HG03378 (cell line): ENCODE measurements around the gene ZFPM1.

Experiments
- ATAC-seq: cut with Tn5 transposase; IDR thresholded peaks from one replicate; pipeline ENCODE4 v1.9.1; 2021; ENCODE audit warnings: mild to moderate bottlenecking, moderate library complexity; ENCODE audit not compliant: unreplicated experiment

ZFPM1 gene

DNA sequence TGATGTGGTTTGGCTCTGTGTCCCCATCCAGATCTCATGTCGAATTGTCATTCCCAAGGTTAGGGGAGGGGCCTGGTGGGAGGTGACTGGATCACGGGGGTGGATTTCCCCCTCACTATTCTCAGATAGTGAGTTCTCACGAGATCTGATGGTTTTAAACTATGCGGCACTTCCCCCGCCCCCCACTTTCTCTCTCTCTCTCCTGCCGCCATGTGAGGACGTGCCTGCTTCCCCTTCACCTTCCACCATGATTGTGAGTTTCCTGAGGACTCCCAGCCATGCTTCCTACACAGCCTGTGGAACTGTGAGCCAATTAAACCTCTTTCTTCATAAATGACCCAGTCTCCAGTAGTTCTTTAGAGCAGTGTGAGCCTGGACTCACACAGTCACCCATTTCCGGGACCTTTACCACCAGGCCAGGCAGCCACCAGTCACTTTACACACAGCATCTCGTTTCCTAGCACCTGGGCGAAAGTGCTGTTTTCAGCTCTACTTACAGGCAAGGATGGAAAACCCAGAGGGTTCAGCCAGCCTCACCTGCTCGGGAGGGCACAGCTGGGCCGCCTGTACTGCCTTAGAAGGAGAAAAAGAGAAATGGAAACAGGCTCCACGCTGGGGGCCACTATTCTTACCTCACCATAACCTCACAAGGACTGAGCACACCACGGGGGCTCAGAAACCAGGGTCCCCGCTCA, 103.4 kb downstream of the ZFPM1 start:
- no peak for ATAC-seq

DNA sequence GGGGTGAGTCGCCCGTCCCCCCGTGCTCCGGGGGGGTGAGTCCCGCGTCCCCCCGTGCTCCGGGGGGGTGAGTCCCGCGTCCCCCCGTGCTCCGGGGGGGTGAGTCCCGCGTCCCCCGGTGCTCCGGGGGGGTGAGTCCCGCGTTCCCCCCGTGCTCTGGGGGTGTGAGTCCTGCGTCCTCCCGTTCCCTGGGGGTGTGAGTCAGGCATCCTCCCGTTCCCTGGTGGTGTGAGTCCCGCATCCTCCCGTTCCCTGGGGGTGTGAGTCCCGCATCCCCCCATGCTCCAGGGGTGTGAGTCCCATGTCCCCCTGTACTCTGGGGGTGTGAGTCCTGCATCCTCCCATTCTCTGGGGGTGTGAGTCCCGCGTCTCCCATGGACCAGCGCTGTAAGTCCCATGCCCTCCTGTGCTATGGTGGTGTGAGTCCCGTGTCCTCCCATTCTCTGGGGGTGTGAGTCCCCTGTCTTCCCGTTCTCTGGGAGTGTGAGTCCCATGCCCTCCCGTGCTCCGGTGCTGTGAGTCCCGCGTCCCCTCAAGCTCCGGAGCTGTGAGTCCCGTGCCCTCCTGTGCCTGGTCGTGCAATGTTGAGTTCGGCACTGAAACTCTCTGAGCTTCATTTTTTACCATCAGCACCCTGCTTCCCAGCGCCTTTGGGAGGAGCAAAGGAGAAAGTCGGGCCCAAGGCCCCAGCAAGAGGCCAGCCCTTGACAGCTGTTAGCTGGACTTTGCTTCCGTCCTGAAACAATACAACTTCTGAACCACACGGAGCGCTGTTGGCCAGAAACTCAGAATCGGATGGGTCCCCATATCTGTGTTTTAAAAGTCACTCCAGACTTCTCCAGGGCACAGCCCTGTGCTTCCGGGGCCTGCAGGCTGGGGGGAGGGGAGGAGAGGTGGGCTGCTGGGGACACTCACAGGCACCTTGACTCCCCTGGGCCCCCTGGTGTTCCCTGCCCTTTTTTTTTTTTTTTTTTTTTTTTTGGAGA, 105.7 kb downstream of the ZFPM1 start:
- no peak for ATAC-seq

DNA sequence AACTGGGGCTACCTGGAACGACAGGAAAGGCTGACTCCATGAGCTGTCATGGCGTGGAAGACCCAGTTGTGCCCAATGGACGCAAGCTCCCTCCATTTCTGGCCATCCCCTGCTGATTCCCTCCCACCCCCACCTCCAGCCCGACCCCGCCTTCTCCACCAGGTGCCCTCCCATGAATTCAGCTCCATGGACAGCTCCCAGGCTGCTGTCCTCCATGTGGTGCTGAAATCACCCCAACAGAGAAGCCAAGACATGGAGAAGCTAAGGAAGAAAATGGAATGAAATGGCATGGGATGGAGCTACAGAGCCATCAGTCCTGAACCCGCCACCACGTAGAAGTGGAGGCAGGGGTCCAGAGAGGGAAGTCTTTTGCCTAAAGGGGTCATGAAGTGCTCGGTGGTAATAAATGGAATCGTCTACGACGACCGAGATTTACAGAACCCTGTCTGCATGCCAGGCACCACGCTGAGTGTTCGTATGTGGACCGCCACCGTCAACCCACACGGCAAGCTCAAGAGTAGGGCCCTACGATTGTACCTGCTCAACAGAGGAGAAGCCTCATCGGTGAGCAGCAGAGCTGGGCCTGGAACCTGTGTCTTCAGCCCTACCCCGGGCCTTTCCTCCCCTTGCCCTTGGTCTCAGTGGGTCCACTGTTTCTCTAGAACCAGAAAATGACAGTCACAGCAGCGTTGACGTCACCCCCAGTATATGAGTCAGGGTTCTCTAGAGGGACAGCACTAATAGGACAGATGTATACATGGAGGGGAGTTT, 107.8 kb downstream of the ZFPM1 start:
- ATAC-seq = no peak

DNA sequence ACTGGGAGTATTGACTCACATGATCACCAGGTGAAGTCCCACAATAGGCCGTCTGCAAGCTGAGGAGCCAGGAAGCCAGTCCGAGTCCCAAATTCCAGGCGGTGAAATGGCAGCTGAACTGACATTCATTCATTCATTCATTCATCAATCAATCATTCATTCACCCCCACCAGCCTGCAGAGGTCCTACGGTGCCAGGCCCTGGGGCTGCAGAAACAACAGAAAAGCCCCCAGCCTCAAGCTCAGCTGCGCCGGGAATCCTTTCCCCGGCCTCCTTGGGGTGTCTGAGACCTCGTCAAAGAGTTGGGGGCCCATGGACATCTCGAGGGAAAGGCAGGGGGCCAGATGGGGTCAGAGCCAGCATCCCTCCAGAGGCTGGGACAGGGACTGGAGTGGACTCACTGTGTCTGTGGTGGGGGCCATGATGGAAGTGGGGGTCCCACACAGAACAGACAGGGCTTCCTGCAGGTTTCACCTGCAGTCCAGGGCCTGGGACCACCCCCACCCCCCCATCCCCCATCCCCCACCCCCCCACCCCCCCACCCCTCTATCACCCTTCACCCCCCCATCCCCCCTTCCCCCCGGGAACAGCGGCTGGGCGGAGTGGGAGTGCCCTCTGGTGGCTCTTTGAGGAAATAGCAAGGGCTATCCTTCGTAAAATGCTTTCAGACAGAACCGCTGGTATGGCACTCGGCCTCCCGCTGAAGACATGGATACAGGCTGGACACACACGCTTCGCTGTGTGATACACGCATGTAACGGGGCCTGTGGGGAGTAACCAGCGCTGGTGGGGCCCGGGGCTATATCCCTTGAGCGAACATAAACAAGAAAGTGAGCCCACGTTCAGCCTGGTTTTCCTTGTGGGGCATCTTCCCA, 108.6 kb downstream of the ZFPM1 start:
- no peak for ATAC-seq

DNA sequence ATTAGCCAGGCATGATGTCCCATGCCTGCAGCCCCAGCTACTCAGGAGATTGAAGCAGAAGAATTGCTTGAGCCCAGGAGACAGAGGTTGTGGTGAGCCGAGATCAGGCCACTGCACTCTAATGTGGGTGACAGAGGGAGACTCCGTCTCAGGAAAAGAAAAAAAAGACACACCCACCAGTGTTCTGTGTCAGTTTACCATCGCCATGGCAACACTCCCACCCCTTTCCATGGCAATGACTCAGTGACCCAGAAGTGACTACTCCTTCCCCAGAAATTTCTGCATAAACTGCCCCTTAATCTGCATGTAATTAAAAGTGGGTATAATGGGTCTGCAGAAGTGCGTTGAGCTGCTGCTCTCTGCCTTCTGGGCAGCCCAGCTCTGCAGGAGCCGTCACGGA, 113.1 kb downstream of the ZFPM1 start:
- no peak for ATAC-seq

DNA sequence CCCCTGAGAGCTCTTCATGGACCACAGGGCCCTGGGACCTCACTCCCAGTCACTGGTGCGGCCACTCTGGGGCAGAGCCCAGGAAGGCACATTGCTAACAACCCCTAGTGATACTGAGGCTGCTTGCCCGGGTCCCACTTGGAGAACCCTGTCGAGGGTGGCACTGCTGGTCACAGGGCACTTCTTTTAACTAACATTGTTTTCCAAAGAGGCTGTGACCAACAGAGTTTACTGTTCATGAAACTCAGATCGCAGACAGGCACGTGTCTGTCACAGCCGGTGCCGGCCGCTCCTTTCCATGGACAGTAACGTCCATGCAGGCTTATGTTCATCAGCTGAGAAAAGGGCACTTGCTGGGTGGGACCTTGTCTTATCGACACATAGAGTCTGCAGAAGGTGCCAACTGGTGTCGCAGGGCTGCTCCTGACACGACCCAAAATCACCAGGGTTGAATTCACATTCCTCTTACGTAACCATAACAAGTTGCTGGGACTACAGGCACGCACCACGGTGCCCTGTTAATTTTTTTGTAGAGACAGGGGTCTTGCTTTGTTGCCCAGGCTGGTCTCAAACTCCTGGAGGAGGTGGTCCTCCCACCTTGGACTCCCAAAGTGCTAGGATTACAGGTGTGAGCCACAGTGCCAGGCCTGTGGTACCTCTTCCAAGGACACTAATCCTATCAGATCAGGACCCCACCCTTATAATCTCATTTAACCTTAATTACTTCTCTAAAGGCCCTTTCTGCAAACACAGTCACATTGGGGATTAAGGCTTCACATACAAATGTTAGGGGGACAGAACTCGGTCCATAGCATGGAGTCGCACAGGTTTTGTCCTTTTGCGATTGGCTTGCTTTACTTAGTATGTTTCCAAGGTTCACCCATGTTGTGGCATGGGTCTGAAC, 115.9 kb downstream of the ZFPM1 start:
- ATAC-seq = peak; percentile 9

DNA sequence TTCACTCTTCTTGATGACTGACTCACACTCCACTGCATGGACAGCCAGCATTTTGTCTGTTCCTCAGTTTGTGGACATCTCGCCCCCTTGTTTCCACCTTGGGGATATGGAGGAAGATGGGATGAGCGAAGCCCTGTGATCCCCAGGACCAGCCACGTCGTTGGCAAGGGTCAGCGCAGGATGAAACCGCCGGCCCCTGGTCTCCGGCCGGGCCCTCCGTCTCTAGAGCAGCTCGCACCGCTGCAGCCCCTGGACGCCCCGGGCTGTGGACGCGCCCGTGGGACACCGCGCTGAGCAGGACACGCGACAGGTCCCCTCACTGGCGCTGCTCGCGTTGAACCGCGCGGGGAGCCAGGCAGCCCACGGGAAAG, 116.5 kb downstream of the ZFPM1 start:
- peak; percentile 20 for ATAC-seq

DNA sequence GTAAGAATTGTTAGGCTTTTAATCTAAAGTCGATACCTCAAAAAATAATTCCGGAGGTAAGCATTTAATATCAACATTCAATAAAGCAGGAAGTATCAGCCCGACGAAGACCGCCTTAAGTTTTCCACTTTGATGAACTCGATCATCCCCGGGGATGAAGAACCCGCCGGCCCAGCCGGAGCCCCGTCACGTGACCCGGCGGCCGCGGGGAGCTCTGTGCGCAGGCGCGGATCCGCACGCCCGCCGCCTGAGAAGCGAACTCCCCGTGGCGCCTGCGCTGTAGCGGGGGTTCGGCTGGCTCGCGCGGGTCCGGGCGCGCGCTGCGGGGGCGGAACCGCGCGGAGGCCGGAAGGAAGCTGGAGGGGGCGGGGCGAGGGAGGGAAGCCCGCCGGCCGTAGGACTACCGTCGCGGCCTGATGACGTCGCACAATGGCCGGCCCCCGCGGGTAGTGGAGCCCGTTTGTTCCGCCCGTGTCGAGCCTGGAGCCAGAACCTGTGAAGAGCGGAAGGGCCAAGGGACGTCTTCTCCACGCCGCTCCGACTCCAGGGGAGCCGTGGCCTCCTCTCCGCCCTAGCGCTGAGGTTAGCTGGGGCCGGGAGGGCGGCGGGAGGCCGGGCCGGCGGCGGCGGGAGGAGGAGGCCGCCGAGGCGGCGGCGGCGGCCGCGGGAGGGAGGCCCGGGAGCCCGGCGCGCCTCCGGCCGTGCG, 117.1 kb downstream of the ZFPM1 start, which contains the start of gene ZC3H18:
Gene ZC3H18, plus strand, starts transcription at position 419 of the 706 bp plus-strand sequence. CDS start 6,721 bp downstream, outside the sequence.
- ATAC-seq = peak; percentile 50

DNA sequence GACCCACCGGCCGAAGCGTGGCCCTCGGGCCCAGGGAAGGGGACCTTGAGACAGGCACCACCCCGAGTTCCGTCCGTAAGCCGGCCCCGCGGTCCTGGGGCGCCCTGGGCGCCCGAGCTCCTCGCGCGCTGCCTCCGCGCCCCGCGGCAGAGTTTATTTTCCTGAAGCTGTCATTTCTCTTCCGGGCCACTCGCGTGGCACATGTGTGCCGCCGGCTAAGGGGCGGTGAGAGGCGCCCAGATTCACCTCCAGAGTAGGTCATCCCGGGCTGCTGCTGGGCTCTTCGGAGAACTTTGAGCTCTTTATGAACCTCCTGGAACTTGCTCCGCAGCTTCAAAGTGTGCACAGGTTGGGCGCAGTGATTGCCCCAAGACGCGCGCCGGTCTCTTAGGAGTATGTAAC, 117.6 kb downstream of the ZFPM1 start:
- ATAC-seq = peak; percentile 16

DNA sequence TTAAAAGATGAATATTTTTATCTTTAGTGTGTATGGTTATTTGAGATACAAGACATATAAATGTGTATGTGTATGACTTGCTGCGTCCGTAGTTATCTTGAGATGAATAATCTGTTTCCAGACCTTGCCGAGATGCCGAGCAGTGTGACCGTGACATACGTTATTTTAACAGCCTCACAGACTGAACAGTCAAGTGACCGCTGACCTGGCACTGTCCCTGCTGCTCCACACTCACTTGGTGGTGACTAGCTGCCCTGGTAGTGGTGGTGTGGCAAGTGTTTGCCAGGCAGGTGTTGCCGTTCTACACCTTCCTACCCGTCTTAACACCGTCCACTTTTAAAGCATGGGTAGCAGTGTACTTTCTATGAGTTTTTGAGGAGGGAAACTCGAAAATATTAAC, 122.2 kb downstream of the ZFPM1 start:
- no peak for ATAC-seq

DNA sequence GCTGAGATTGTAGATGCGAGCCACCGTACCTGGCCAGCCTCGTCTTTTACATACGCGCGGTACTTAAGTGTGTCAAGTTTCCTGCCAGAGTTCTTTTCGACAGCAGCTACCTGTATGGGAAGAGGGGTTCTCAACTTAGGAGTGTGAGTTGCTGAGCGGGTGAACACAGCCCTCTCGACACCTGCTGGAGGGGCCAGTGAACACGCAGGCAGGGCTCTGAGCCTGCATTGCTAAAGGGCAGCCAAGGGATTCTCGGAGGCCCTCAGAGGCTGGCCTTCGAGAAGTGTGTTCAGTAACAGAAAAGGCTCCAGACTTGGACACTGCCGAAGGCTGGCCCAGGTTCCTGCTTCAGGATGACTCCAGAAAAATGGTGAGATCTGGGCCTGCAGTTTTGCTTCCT, 123.2 kb downstream of the ZFPM1 start:
- no peak for ATAC-seq

DNA sequence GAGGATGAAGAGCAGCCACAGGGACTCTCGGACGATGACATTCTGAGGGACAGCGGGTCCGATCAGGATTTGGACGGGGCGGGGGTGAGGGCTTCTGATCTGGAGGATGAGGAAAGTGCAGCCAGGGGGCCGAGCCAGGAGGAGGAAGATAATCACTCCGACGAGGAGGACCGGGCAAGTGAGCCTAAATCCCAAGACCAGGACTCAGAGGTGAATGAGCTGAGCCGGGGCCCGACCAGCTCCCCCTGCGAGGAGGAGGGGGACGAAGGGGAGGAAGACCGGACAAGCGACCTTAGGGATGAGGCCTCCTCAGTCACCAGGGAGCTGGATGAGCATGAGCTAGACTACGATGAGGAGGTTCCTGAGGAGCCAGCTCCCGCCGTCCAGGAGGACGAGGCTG, 124.1 kb downstream of the ZFPM1 start:
- no peak for ATAC-seq

DNA sequence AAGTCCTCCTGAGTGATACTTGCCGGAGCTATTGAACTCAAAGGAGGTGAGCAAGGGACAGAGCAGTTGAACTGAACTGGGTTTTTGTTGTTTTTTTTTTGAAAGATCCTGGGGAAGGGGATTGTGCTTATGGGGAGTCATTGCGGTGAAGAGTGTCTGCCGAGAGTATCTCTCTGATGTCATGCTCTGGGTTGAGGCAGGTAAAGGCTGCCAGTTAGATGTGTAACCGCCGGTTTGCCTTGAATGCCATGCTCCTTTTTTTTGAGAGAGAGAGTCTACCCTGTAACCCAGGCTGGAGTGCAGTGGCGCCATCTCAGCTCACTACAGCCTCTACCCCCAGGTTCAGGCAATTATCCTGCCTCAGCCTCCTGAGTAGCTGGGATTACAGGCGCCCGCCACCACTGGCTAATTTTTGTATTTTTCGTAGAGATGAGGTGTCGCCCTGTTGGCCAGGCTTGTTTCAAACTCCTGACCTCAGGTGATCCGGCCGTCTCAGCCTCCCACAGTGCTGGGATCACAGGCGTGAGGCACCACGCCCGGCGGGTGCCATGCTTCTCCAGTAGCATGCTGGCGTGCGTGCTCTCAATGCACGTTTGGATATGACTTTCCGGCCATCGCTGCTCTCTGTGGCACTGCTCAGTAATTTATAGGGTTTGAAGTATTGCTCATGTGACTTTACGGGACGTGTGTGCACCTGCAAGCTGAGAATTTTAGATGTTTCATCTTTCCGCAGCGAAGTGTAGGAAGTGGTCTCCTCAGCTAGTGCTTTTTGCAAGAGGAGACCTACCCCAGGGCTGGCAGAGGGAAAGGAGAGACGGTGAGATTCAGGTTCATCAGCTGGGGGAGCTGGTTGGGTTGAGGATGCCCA, 125.6 kb downstream of the ZFPM1 start:
- ATAC-seq = no peak

DNA sequence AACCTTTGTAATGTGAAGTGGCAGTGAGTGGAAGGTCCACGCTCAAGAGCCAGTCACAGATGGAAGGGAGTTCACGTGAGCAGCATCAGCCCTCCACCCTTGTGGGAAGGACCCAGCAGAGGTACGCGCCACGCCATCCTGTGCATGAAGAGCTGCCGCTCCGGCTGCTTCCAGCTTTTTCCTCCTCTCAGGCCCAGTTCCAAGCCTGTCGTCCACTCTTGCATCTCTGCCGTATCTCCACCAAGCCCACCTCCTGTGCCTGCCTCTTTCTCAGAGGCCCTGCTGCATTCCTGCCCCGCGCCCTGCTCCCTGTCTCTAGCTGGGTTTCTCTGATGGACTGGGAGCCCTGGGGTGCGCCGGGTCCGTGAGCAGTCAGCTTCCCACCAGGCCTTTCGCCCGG, 127.3 kb downstream of the ZFPM1 start:
- no peak for ATAC-seq

DNA sequence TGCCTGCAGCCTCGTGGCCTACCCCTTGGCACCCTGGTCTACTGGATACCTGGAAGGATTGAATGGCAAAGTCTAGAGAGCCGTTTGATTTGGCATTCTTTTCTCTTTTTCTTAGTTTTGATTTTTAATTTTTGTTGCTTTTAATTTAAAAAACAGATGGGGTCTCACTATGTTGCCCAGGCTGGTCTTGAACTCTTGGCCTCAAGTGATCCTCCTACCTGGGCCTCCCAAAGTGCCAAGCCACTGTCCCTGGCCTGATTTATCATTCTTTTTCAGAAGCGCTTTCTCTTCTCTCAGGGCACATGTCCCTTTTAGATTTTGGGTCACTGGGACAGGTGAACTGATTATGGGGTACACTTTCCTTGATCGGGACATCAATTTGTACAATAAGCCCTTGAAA, 128.0 kb downstream of the ZFPM1 start:
- ATAC-seq = no peak

DNA sequence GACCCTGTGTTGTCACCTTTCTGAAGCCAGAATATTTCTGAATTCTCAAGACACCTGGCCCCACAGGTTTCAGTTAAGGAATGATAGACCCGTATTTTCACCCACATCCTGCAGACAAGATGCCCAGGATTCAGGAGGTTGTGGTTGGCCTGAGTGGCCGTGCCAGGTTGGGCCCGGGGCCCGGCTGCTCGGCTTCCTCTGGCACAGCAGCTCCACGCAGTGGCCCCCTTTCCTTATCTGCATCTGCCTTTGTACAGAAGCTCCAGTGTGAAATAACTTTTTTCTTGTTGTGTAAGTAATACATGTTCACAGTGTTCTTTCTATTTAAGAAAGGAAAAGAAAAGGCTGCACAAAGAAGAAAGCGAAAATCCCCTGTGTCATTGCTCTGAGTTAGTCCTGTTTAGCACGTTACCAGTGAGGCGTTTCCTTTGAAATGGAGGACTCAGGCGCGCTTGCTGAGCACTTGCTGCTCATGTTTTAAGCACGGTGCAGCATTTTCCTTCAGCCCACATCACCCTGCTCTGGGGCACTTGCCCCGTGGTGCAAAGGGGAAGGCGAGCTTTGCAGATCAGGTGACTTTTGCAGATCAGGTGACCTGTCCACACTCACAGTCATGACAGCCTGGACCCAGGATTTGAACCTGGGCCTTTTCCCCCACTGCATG, 130.0 kb downstream of the ZFPM1 start:
- ATAC-seq = no peak

DNA sequence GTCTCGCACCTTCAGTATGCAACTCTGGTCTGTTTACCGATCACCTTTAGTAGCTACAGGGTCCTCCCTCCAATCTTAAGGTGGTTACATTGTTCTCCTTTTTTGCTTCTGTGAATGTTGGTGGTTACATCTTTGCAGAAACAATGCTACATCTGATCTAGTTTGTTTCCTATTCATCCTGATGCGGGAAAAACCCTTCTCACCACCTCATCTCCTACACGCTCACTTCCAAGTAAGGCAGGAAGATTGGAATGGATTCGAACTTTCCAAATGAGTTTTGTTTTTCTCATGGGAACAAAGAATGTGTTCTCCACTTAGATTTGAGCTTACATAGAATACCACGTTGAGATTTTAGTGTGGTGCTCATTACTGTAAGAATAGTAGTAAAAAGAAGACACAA, 131.6 kb downstream of the ZFPM1 start:
- no peak for ATAC-seq
